K562 (cell line): ENCODE data around the gene CGB3.

Source experiments
- CEBPB ChIP-seq: fragments of 450-650 bp; IDR thresholded peaks from 2 replicates; pipeline ENCODE4 v1.6.1; 2016; ENCODE audit warnings: missing genetic modification characterization, missing compliant biosample characterization
- CTCF ChIP-seq, 3 experiments: IDR thresholded peaks in 2 of 3; conservative IDR thresholded peaks in 1 of 3; 2 replicates each; pipeline ENCODE4 v1.5.1; 2011 to 2012; ENCODE audit warnings: low read length in 3 of 3, mild to moderate bottlenecking in 3 of 3, control low read depth in 2 of 3, improper control_type of control experiment in 1 of 3, inconsistent platforms in 1 of 3, low read depth in 1 of 3, mixed read lengths in 1 of 3, moderate library complexity in 1 of 3; ENCODE audit not compliant: insufficient read depth in 2 of 3
- DNMT1 ChIP-seq: fragments of 450-650 bp; IDR thresholded peaks from 2 replicates; pipeline ENCODE4 v1.6.1; 2016; ENCODE audit warnings: antibody characterized with exemption, mild to moderate bottlenecking
- ETS2 ChIP-seq: IDR thresholded peaks from 2 replicates; pipeline ENCODE4 v1.6.1; 2016; ENCODE audit warnings: borderline replicate concordance, missing genetic modification characterization, mild to moderate bottlenecking, moderate library complexity, missing compliant biosample characterization; ENCODE audit not compliant: poor library complexity, severe bottlenecking
- GATAD2B ChIP-seq: fragments of 450-650 bp; IDR thresholded peaks from 2 replicates; pipeline ENCODE4 v1.6.1; 2017; ENCODE audit warnings: mild to moderate bottlenecking, borderline replicate concordance
- RAD21 ChIP-seq, 2 experiments: fragments of 250-450 bp in 1 of 2; fragments of 450-650 bp in 1 of 2; sonication (Bioruptor Pico) in 1 of 2; formaldehyde crosslinking in 1 of 2; IDR thresholded peaks in 1 of 2; conservative IDR thresholded peaks in 1 of 2; 2 replicates each; pipeline versions ENCODE4 v1.4.0 to v1.8.0; 2020 to 2022; ENCODE audit warnings: mild to moderate bottlenecking in 2 of 2, moderate library complexity in 1 of 2
- SP1 ChIP-seq: sonication (generic); formaldehyde crosslinking; IDR thresholded peaks from 2 replicates; pipeline ENCODE4 v1.8.1; 2022; ENCODE audit warnings: mild to moderate bottlenecking, missing genetic modification reagents
- ZNF318 ChIP-seq, 2 experiments: fragments of 450-650 bp; IDR thresholded peaks; 2 replicates each; pipeline ENCODE4 v1.6.1; 2016; ENCODE audit warnings: mild to moderate bottlenecking in 2 of 2, borderline replicate concordance in 1 of 2, low read depth in 1 of 2, moderate library complexity in 1 of 2
- ZNF407 ChIP-seq: fragments of 450-650 bp; IDR thresholded peaks from 2 replicates; pipeline ENCODE4 v1.6.1; 2016; ENCODE audit warnings: low read depth
- ZNF512 ChIP-seq: IDR thresholded peaks from 2 replicates; pipeline ENCODE4 v1.6.1; 2016; ENCODE audit warnings: missing genetic modification characterization, missing compliant biosample characterization

GRCh38 chr19:49020931-49021895, 2.9 kb downstream of the CGB3 start:
- TF ChIP-seq SP1 (no peak), CEBPB (tag) (no peak), ZNF512 (tag) (no peak), GATAD2B (no peak), ZNF318 (IDR thresholded peaks at IDR 0.05; ENCODE audit: borderline replicate concordance in 1 of 2, low read depth in 1 of 2) (no peak), DNMT1 (no peak), CTCF (IDR thresholded peaks at IDR 0.05 in 2 of 3, conservative IDR thresholded peaks at IDR 0.05 in 1 of 3; ENCODE audit: insufficient read depth in 2 of 3, low read depth in 1 of 3, low read length in 3 of 3) (no peak), ZNF407 (no peak), RAD21 (CRISPR knock-in tag; conservative IDR thresholded peaks at IDR 0.05 in 1 of 2, IDR thresholded peaks at IDR 0.05 in 1 of 2) (no peak), ETS2 (tag) (no peak)
